ENCODE data around the gene ERBIN. TPM values are rescaled to one million over a fixed set of nuclear protein-coding genes. Genes with fewer than 3 reads are reported as not detected.

The ERBIN gene
- total RNA-seq, 1 experiment from 2014 or later, result 38.9 TPM

GRCh38 chr5:65925044-65925600 lies 1.3 kb upstream of the ERBIN start:
- Histone ChIP-seq H3K27me3 (ENCODE audit: low read length) (no peaks in the 10 kb centered on the region), H3K9me2 (replicated peaks; ENCODE audit: low read length) (no peaks in the 10 kb centered on the region), H3K9ac (ENCODE audit: low read length) (peak overlapping the region; percentile 77), H3K36me3 (ENCODE audit: low read depth, low read length) (no peaks in the 10 kb centered on the region), H2AFZ (ENCODE audit: low read length) (peak overlapping the region; percentile 53), H3K4me3 (ENCODE audit: low read length) (peak overlapping the region; percentile 68), H4K20me1 (ENCODE audit: low read length) (peaks cover 13% of the 10 kb centered on the region), H3K4me2 (ENCODE audit: low read length) (peak overlapping the region; percentile 85), H3K9me3 (ENCODE audit: low read length) (no peaks in the 10 kb centered on the region), H3K4me1 (ENCODE audit: insufficient read depth, low read length) (peaks cover 15% of the 10 kb centered on the region), H3F3A (ENCODE audit: low read length, unreplicated experiment) (no peaks in the 10 kb centered on the region), H3K79me2 (ENCODE audit: low read length) (peaks cover 57% of the 10 kb centered on the region), H3K27ac (ENCODE audit: low read length) (peak overlapping the region; percentile 79)
- peak; percentile 19 for ATAC-seq
- BruUV-seq (replicated peaks), result no TSS peak
- ChIA-PET POLR2A (ENCODE audit: unreplicated experiment) (interaction anchor here (0.6 to 0.7 kb wide), 3 partner anchors 91 to 174 kb away, joined by 3 to 13 read pairs (median 3); no protein-coding TSS in a partner anchor), CTCF (no interaction called here)
- intact Hi-C loops (cut with micrococcal nuclease), result loop anchor here (5.0 to 10.0 kb wide), 5 partner anchors 53 to 220 kb away; partner anchors contain the start of genes NLN, SGTB and SREK1
- DNase-seq, result peak; percentile 28
- TF ChIP-seq EZH2 (IDR thresholded peaks at IDR 0.05; ENCODE audit: low read length, unreplicated experiment) (no peak), CTCF (conservative IDR thresholded peaks at IDR 0.05; ENCODE audit: low read depth, low read length) (no peak), EZH2phosphoT487 (IDR thresholded peaks at IDR 0.05; ENCODE audit: borderline replicate concordance, low read length) (no peak)

DNA sequence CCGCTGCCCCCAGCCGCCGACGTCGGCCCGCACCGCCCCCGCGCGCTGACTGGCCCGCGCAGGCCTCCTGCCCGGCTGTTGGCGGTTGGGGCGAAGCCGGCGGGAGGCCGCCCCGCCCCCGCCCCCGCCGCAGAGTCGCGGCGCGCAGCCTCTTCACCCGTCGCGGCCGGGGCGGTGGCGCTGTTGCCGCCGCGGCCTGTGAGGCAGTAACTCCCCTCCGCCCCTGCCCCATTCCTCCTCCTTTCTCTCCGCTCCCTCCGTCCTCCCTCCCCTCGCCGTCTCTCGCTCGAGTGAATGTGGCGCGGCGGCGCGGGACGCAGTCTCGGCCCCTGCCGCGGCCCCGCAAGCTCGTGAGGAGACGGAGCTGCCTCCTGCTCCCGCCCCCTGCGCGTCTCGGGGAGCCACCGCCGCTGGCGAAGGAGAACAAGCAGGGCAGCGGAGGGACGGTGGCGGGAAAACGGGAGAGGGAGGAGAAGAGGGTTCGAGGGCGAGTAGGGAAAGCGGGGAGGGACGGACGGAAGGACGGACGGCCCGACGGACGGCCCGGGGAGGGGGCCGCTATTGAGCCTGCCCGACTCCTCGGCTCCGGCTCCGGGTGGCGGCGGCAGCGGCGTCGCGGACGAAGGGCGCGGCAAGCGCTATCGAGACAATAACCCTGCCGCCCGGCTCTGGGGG lies 637 bp upstream of the ERBIN start:
- intact Hi-C loops (cut with micrococcal nuclease), result loop anchor here (2.0 to 10.0 kb wide), 6 partner anchors 53 to 219 kb away; partner anchors contain the start of genes NLN, SGTB and SREK1
- peak overlapping the region; percentile 85 for H3K4me2 ChIP-seq (ENCODE audit: low read length)
- ChIA-PET CTCF (no interaction called here), POLR2A (ENCODE audit: unreplicated experiment) (interaction anchor here (0.7 to 1.0 kb wide), 3 partner anchors 58 to 198 kb away, joined by 3 to 16 read pairs (median 14); no protein-coding TSS in a partner anchor)
- peak overlapping the region; percentile 45; the same call in 1 of the 2 replicates for H2AFZ ChIP-seq (ENCODE audit: low read length)
- H3K9ac ChIP-seq (ENCODE audit: low read length), result peak overlapping the region; percentile 84
- H3K27ac ChIP-seq (ENCODE audit: low read length), result peak overlapping the region; percentile 87
- DNase-seq (peak; percentile 73), ATAC-seq (peak; percentile 69)
- BruUV-seq (replicated peaks), result no TSS peak
- no peaks in the 10 kb centered on the region for H3K27me3 ChIP-seq (ENCODE audit: low read length)
- no peak for TF ChIP-seq EZH2phosphoT487 (IDR thresholded peaks at IDR 0.05; ENCODE audit: borderline replicate concordance, low read length)
- no peak; the same call in 1 of the 2 replicates for TF ChIP-seq CTCF (conservative IDR thresholded peaks at IDR 0.05; ENCODE audit: low read depth, low read length)
- no peak for TF ChIP-seq EZH2 (IDR thresholded peaks at IDR 0.05; ENCODE audit: low read length, unreplicated experiment)
- H3K36me3 ChIP-seq (ENCODE audit: low read depth, low read length), result no peaks in the 10 kb centered on the region
- no peaks in the 10 kb centered on the region for H3K9me2 ChIP-seq (replicated peaks; ENCODE audit: low read length)
- H3K4me3 ChIP-seq (ENCODE audit: low read length), result peak overlapping the region; percentile 88
- no peaks in the 10 kb centered on the region for H3K9me3 ChIP-seq (ENCODE audit: low read length)
- peaks cover 63% of the 10 kb centered on the region for H3K79me2 ChIP-seq (ENCODE audit: low read length)
- H3K4me1 ChIP-seq (ENCODE audit: insufficient read depth, low read length), result peaks cover 15% of the 10 kb centered on the region
- H4K20me1 ChIP-seq (ENCODE audit: low read length), result peaks cover 13% of the 10 kb centered on the region
- H3F3A ChIP-seq (ENCODE audit: low read length, unreplicated experiment), result no peaks in the 10 kb centered on the region

Measured in PC-3 (cell line).